Activated gamma-delta T cell (primary cell): ENCODE measurements around the gene C2CD2L.
"Not testable (repeated sequence)": the region's sequence is repeated elsewhere in the genome, so short reads cannot be mapped to it uniquely, and the experiment has no call there.

Experiments
- DNase-seq: peaks from one replicate; lab custom pipeline; 2025; lab: John Stamatoyannopoulos, UW

The C2CD2L gene

GRCh38 chr11:119093942-119094815, 13.0 kb upstream of the C2CD2L start:
- DNase-seq: peak; percentile 47

GRCh38 chr11:119094816-119095065, 12.4 kb upstream of the C2CD2L start:
- peak; percentile 50 for DNase-seq

- DNase-seq: peak; percentile 89
Observed at GRCh38 chr11:119095066-119095880, 11.9 kb upstream of the C2CD2L start.

GRCh38 chr11:119099711-119100110, 7.4 kb upstream of the C2CD2L start:
- DNase-seq: no peak

- DNase-seq: no peak
Observed at GRCh38 chr11:119100246-119100970, 6.7 kb upstream of the C2CD2L start.

- DNase-seq: no peak
Observed at GRCh38 chr11:119100994-119101758, 6.0 kb upstream of the C2CD2L start.

GRCh38 chr11:119101759-119102423, 5.3 kb upstream of the C2CD2L start, which contains the start of gene DPAGT1:
TSS of gene DPAGT1 (minus strand) at chr11:119101853. CDS start at chr11:119101655, 198 bp downstream.
- no peak for DNase-seq

GRCh38 chr11:119103161-119103664, 3.9 kb upstream of the C2CD2L start:
- DNase-seq: not testable (repeated sequence)

- no peak for DNase-seq
Observed at GRCh38 chr11:119103793-119104192, 3.4 kb upstream of the C2CD2L start.

GRCh38 chr11:119107538-119108145, 498 bp downstream of the C2CD2L start:
- no peak for DNase-seq

GRCh38 chr11:119108146-119108856, 1.2 kb downstream of the C2CD2L start:
- no peak for DNase-seq

- DNase-seq: no peak
Observed at GRCh38 chr11:119108857-119109221, 1.7 kb downstream of the C2CD2L start.

GRCh38 chr11:119109843-119110242, 2.7 kb downstream of the C2CD2L start:
- DNase-seq: no peak

- DNase-seq: no peak
Observed at GRCh38 chr11:119110439-119110838, 3.3 kb downstream of the C2CD2L start.

- no peak for DNase-seq
Observed at GRCh38 chr11:119111361-119111925, 4.3 kb downstream of the C2CD2L start.

- DNase-seq: no peak
Observed at GRCh38 chr11:119112314-119113020, 5.3 kb downstream of the C2CD2L start.

GRCh38 chr11:119113716-119114115, 6.6 kb downstream of the C2CD2L start:
- DNase-seq: no peak

GRCh38 chr11:119114351-119114750, 7.2 kb downstream of the C2CD2L start:
- no peak for DNase-seq
